ENCODE results near the gene NRN1L.

Gene NRN1L

DNA sequence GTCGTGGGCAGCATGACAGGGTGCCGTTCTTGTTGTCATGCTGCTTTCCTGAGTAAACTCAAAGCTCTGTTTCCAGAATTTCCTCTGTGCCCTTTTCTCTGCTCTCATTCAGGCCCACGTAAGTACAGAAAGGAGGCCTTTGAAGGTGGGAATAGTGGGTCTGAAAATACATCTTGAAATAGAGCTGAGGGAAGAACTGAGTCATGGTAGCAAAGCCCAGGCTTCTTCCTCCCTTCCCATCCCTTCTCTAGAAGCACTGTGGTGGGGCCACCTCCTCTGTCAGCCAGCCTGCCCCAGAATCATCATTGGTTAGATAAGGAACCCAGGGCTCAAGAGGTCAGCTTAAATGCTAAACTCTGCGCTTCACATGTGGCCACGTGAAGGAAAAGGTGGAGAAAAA lies 37.5 kb downstream of the NRN1L start:
- DNase-seq, result no peak

DNA sequence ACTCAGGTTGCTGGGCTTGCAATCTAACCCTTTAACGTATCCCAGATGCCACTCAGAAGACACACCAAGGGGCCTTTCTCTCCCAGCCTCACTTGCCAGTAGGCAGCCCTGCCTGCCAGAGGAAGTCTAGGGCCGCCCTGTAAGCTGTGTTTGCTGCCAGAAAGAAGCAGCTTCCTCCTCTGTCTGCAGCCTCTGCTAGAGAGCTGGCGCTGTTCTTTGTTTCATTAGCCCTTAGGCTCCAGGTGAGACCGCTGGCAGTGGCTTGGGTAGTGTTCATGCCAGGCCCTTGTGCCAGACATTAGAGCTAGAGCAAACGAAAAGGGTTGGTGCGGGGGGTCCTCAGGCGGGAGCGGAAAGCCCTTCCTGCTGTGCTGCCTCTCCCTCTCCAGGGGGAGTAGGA lies 38.1 kb downstream of the NRN1L start:
- DNase-seq, result no peak

GRCh38 chr16:67923414-67924116 lies 38.9 kb downstream of the NRN1L start:
- DNase-seq, result no peak

- no peak for DNase-seq
Observed at GRCh38 chr16:67924140-67924906, 39.6 kb downstream of the NRN1L start.

DNA sequence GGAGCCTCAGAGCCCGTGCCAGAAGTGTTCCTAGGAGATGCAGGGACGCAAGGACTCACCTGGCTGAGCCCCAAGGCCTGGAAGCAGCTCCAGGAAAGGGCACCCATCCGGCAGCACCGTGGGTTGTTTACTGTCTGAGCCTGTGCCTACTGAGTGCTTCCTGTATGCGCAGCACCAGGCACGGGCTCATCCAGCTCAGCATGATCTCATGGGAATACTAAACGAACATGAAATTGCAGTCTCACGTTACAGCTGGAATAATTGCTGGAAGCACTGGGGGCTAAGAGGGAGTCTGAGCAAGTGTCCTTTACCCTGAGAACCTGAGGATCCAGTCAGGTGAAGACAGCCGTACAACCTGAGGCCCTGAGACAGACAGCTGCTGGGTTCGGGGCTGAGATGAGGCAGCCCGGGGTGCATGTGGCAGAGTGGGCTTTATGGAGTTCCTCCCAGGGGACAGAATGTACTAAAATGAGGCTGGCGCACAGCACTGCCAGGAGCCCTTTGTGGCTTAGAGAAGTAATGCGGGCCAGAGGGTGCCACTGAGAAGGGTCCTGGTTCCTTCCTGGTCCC lies 41.6 kb downstream of the NRN1L start:
- no peak for DNase-seq

GRCh38 chr16:67927131-67927941 lies 42.7 kb downstream of the NRN1L start:
- no peak for DNase-seq

GRCh38 chr16:67928147-67928546 lies 43.5 kb downstream of the NRN1L start:
- no peak for DNase-seq

DNA sequence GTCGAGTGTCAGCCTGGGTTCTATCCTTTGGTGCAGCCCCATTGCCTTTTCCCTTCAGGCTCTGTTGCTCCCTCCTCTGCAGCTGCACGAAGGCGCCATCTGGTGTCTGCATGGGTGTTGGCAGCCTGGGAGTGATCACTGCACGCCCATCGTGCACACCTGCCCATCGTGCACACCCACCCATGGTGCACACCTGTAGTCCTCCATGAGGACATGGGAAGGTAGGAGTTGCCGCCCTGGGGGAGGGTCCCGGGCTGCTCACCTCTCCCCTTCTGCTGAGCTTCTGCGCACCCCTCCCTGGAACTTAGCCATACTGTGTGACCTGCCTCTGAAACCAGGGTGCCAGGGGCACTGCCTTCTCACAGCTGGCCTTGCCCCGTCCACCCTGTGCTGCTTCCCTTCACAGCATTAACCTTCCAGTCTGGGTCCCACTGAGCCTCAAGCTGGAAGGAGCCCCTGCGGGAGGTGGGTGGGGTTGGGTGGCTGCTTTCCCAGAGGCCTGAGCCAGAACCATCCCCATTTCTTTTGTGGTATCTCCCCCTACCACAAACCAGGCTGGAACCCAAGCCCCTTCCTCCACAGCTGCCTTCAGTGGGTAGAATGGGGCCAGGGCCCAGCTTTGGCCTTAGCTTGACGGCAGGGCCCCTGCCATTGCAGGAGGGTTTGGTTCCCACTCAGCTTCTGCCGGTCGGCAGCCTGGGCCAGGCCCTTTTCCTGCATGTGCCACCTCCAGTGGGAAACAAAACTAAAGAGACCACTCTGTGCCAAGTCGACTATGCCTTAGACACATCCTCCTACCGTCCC lies 44.1 kb downstream of the NRN1L start:
- DNase-seq, result peak; percentile 2

- DNase-seq, result no peak
Observed at GRCh38 chr16:67930191-67930590, 45.5 kb downstream of the NRN1L start.

DNA sequence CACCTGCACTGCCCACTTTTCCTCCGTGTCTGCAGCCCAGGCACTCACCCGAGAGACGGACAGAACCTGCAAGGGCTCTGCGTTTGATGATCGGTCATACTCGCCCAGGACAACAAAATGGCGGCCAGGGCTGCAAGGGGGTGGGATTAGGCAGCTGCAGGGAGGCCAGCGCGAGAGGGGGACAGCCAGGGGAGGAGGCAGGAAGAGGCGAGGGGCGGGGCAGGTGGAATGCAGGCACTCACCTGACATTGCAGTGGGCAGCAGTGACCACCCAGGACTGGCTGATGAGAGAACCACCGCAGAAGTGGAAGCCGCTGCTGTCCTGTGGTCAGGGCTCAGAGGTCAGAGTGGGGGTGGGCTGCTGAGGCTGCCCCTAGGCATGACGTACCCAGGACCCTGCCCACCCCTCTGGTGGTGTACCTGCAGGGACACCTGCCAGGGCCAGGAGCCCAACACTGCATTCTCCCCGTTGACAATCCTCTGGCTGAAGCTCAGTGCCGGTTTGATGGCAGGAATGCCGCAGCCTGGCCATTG lies 46.1 kb downstream of the NRN1L start:
- no peak for DNase-seq

DNA sequence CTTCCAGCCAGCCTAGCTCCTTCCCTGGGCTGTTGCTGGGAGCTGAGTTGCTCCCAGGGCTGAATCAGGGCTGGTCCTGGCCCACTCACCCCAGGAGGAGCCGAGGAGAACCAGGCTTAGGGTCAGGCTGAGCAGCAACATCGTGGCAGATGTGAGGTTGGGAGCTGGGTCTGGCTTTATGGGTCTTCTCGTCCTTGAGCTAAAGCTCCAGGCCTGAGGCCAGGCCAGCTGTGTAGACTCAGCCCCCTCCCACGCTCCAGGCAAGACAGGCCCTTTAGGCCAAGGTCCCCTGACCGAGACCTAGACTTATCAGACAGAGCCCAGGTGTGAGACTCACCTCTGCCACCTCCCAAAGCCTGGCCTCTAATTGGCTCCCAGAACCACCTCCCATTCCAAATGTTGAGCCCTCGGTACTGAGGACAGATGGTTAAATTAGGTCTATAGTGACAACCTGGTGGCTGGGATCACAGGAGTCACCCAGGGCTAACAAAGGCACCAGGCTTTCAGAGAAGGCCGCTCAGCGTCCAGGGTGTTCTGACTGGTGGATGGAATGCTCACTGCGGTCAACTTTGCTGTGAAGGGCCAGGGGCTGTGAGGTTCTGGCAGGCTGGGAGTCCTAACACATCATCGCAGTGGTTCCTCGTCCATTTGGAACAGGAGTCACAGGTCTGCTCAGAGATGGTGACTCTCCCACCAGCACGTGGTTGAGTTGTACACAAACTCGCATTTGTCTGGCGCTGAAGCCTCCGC lies 47.2 kb downstream of the NRN1L start, which contains the start of gene CTRL:
Gene CTRL, minus strand, starts transcription at position 151 of the 750 bp plus-strand sequence. Its CDS starts 10 bp downstream, at position 141.
- no peak for DNase-seq

GRCh38 chr16:67932462-67932840 lies 47.8 kb downstream of the NRN1L start:
- DNase-seq, result no peak

DNA sequence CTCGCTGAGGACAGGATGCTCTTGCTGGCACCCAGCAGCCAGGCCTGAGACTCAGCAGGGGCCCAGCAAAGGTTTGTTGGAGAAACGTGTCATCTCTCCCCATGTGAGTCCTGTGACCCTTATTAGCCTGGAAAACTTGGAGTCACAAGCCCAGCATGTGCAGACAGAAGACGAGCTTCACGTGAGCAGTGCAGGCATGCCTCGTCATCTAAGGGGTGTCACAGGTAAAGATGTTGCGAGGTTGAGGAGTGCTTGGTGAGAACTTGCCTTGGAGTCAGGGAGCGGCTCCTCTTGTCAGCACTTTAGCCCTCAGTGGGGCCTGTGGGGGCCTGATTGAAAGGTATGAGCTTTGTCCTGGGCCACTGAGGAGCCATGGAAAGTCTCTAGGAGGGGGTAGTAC lies 49.1 kb downstream of the NRN1L start:
- no peak for DNase-seq

DNA sequence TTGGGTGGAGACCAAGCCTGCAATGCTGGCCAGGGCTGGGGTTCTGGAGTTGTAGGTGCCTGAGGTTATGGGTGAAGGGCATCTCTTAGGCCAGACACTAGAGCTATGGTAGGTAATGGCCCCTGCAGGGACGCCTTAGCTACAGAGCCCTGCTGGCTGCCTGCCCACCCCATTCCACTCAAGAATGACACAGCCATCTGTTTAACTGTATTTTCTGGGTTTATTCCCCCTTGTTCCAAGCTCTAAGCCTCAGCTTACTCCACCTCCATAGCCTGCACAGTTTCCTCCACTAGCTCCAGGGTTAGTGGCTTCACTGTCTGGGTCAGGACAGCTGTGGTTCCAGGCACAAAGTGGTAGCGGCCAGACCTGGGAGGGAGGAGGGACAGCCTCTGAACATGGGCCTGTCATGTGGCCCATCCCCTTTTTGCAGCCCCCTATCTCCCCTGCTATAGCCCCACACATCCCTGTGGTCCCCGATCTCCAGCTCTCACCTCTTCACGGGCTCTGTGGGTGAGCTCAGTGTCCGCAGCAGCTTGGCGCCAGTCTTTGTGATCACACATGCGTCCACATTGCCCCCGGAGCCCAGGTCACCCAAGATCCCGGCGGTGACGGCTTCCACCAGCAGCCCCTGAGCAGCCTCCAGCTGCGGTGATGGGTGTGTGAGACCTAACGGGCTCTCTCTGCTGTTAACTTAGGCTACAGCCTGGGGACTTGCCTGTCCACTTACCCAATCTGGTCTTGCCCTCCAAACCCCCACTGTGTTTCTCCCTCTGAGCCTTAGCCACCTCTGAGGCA lies 49.8 kb downstream of the NRN1L start:
- DNase-seq, result no peak

- no peak for DNase-seq
Observed at GRCh38 chr16:67935101-67935401, 50.4 kb downstream of the NRN1L start.

- DNase-seq, result peak; percentile 64
Observed at GRCh38 chr16:67935402-67936123, 50.9 kb downstream of the NRN1L start.

Data from GDM1 (cell line).